PC-9 (cell line): ENCODE results near the gene VOPP1. TPM values are rescaled to one million over a fixed set of nuclear protein-coding genes. Genes with fewer than 3 reads are reported as not detected.

Experiments
- BruUV-seq: library from RNA; stranded (reverse); fragments of 400-500 nt; replicated peaks from 2 replicates; lab custom pipeline; 2021; lab: Mats Ljungman, UMichigan
- CTCF ChIA-PET: fragments of 300-600 bp; sonication (Branson Sonifier 250); formaldehyde crosslinking; loops from one replicate; lab custom pipeline; 2022; ENCODE audit warnings: antibody characterized with exemption; lab: Charles Lee
- POLR2A ChIA-PET: fragments of 300-600 bp; sonication (Branson Sonifier 250); formaldehyde crosslinking; loops from one replicate; lab custom pipeline; 2022; ENCODE audit warnings: antibody characterized with exemption; ENCODE audit not compliant: unreplicated experiment; lab: Charles Lee
- DNase-seq, 2 experiments: peaks; one replicate each; pipeline versions ENCODE4 v3.0.0 to v3.0.0-alpha.2; 2015 to 2022; ENCODE audit warnings: mixed read lengths in 1 of 2
- H2AFZ ChIP-seq: fragments of 200-600 bp; sonication (generic); 2 replicates; pipeline ENCODE4 v1.8.1; 2017; ENCODE audit warnings: antibody characterized with exemption
- H3F3A ChIP-seq: fragments of 200-600 bp; sonication (generic); 2 replicates; pipeline ENCODE4 v1.8.1; 2017; ENCODE audit warnings: antibody characterized with exemption, mild to moderate bottlenecking, low read depth; ENCODE audit not compliant: insufficient read depth
- H3K27ac ChIP-seq: fragments of 200-600 bp; sonication (generic); 2 replicates; pipeline ENCODE4 v1.6.1; 2016; ENCODE audit warnings: mixed run types
- H3K27me3 ChIP-seq: fragments of 200-600 bp; sonication (generic); 2 replicates; pipeline ENCODE4 v1.6.1; 2016; ENCODE audit warnings: low read depth, mixed run types; ENCODE audit not compliant: insufficient read depth
- H3K36me3 ChIP-seq: fragments of 200-600 bp; sonication (generic); 2 replicates; pipeline ENCODE4 v1.6.1; 2016; ENCODE audit warnings: low read depth, mixed run types
- H3K4me1 ChIP-seq: fragments of 200-600 bp; sonication (generic); replicated peaks from 2 replicates; pipeline ENCODE4 v1.6.1; 2016; ENCODE audit warnings: mixed run types; ENCODE audit not compliant: insufficient read depth
- H3K4me2 ChIP-seq: fragments of 200-600 bp; sonication (generic); 2 replicates; pipeline ENCODE4 v1.6.1; 2017; ENCODE audit warnings: mixed run types
- H3K4me3 ChIP-seq: fragments of 200-600 bp; sonication (generic); 2 replicates; pipeline ENCODE4 v1.6.1; 2016; ENCODE audit warnings: mixed run types
- H3K79me2 ChIP-seq: fragments of 200-600 bp; sonication (generic); 2 replicates; pipeline ENCODE4 v1.6.1; 2017; ENCODE audit warnings: low read depth, mixed run types
- H3K9me2 ChIP-seq: fragments of 200-600 bp; sonication (generic); 2 replicates; pipeline ENCODE4 v1.8.1; 2017; ENCODE audit warnings: mild to moderate bottlenecking; ENCODE audit not compliant: insufficient read depth
- H3K9me3 ChIP-seq: fragments of 200-600 bp; sonication (generic); 2 replicates; pipeline ENCODE4 v1.8.1; 2016; ENCODE audit warnings: low read depth; ENCODE audit not compliant: insufficient read depth
- H4K20me1 ChIP-seq: fragments of 200-600 bp; sonication (generic); 2 replicates; pipeline ENCODE4 v1.8.1; 2017; ENCODE audit not compliant: insufficient read depth
- EZH2 ChIP-seq: fragments of 200-600 bp; sonication (generic); IDR thresholded peaks from 2 replicates; pipeline ENCODE4 v1.8.0; 2017; ENCODE audit warnings: antibody characterized with exemption, low read depth
- intact Hi-C: fragments of 100-400 bp; cut with micrococcal nuclease; formaldehyde crosslinking; loops from one replicate; pipeline ENCODE4 v1.10.0; 2022; ENCODE audit not compliant: unreplicated experiment
- total RNA-seq: library from RNA; stranded (reverse); gene quantifications from 2 replicates; pipeline ENCODE4 v1.2.3, GENCODE V29; 2021
- TF ChIP-seq, protein P1 (sequence below): fragments of 200-600 bp; sonication (generic); conservative IDR thresholded peaks from 2 replicates; pipeline ENCODE4 v1.6.1; 2017; ENCODE audit warnings: mixed run types, antibody characterized with exemption, mild to moderate bottlenecking, moderate library complexity

VOPP1 gene
- total RNA-seq, 1 experiment from 2014 or later: 207 TPM

DNA sequence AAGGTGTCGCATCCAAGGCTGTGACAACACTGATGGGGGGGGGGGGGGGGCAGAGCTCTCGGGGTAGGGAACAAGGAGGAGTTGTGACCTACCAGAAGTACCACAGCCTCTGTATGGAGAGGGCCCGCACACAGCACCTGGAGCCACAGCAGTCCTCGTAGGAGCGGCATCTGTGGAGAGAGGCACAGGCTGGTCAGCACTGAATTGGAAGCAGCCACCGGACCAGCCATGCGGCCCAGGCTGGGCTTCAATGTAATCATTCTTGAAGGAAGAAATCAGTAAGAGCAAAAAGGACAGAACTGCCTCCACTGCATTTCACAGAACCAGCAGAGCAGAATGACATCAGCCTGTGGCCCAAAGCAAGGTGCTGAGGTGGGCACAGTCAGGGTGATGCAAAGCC lies 74.8 kb downstream of the VOPP1 start:
- Histone ChIP-seq H3K9me3 (no peaks in the 10 kb centered on the region), H3K27me3 (no peaks in the 10 kb centered on the region), H3K27ac (no peak overlapping the region), H4K20me1 (peaks cover 33% of the 10 kb centered on the region), H3K36me3 (peaks cover 19% of the 10 kb centered on the region), H2AFZ (no peak overlapping the region), H3K79me2 (peaks cover 32% of the 10 kb centered on the region; the same call in 1 of the 2 replicates), H3K4me1 (no peaks in the 10 kb centered on the region), H3K9me2 (no peaks in the 10 kb centered on the region), H3K4me2 (no peak overlapping the region), H3K4me3 (no peak overlapping the region), H3F3A (no peaks in the 10 kb centered on the region)
- ChIA-PET POLR2A (no interaction called here), CTCF (no interaction called here)
- intact Hi-C loops: no loop called here
- no TSS peak for BruUV-seq
- no peak for DNase-seq
- TF ChIP-seq, protein P1, sequence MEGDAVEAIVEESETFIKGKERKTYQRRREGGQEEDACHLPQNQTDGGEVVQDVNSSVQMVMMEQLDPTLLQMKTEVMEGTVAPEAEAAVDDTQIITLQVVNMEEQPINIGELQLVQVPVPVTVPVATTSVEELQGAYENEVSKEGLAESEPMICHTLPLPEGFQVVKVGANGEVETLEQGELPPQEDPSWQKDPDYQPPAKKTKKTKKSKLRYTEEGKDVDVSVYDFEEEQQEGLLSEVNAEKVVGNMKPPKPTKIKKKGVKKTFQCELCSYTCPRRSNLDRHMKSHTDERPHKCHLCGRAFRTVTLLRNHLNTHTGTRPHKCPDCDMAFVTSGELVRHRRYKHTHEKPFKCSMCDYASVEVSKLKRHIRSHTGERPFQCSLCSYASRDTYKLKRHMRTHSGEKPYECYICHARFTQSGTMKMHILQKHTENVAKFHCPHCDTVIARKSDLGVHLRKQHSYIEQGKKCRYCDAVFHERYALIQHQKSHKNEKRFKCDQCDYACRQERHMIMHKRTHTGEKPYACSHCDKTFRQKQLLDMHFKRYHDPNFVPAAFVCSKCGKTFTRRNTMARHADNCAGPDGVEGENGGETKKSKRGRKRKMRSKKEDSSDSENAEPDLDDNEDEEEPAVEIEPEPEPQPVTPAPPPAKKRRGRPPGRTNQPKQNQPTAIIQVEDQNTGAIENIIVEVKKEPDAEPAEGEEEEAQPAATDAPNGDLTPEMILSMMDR: no peak
- TF ChIP-seq EZH2: no peak

DNA sequence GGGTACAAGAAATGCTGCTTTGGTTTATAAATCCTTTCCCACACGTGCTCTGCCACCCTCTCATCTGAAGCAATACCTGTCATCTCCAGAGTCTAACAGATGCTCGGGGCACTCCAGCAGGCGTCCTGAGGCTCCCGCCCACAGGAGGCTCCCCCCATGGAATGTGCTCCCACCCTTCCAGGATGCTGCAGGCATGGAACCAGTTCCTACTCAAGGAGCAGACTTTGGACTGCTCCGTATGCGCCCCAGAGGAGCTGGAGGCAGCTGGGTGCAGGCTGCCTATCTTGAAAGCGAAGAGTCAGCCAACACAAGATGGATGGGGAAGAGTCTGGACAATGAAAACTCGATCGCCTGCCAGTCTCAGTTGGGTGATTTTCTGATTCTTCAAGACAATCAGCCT lies 75.4 kb downstream of the VOPP1 start:
- Histone ChIP-seq H3K4me1 (no peaks in the 10 kb centered on the region), H4K20me1 (peaks cover 30% of the 10 kb centered on the region), H3K36me3 (peaks cover 24% of the 10 kb centered on the region), H3K9me3 (no peaks in the 10 kb centered on the region), H2AFZ (no peak overlapping the region), H3K27me3 (no peaks in the 10 kb centered on the region), H3K4me3 (no peak overlapping the region), H3K27ac (no peak overlapping the region), H3F3A (no peaks in the 10 kb centered on the region), H3K4me2 (no peak overlapping the region), H3K79me2 (peaks cover 26% of the 10 kb centered on the region; the same call in 1 of the 2 replicates), H3K9me2 (no peaks in the 10 kb centered on the region)
- intact Hi-C loops: no loop called here
- POLR2A ChIA-PET: no interaction called here
- no peak for TF ChIP-seq EZH2
- TF ChIP-seq, protein P1: no peak
- BruUV-seq: no TSS peak
- no peak for DNase-seq
- CTCF ChIA-PET: no interaction called here

DNA sequence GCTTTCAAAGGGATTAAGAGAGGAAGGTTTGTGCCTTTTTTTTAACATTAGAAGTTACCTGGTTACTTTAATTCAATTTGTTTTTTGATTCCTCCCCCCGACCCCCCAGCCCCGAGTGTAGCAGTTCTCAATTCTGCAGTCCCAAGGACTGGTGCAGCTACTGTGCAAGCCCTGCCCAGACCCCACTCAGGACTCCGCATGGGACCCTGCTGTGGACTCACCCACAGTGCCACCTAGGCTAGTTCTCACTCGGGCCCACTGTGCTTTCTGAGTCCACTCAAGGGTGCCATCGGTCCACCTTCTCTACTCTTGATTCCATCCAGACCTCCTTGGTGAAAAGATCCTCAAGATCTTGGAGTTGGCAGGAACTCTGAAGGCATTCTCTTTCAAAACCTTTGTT lies 77.4 kb downstream of the VOPP1 start:
- H3K9me2 ChIP-seq: no peaks in the 10 kb centered on the region
- peaks cover 6% of the 10 kb centered on the region; the same call in 1 of the 2 replicates for H3K79me2 ChIP-seq
- no peak overlapping the region for H2AFZ ChIP-seq
- no peak overlapping the region for H3K4me2 ChIP-seq
- H3K27ac ChIP-seq: no peak overlapping the region
- no peak overlapping the region for H3K4me3 ChIP-seq
- no peaks in the 10 kb centered on the region for H3K4me1 ChIP-seq
- peaks cover 13% of the 10 kb centered on the region for H4K20me1 ChIP-seq
- POLR2A ChIA-PET: interaction anchor here (0.6 to 0.7 kb wide), 2 partner anchors 51 to 52 kb away, joined by 6 to 8 read pairs; no protein-coding TSS in a partner anchor
- no peak for DNase-seq
- intact Hi-C loops: no loop called here
- H3K36me3 ChIP-seq: peaks cover 31% of the 10 kb centered on the region
- H3K9me3 ChIP-seq: no peaks in the 10 kb centered on the region
- H3F3A ChIP-seq: no peaks in the 10 kb centered on the region
- no peaks in the 10 kb centered on the region for H3K27me3 ChIP-seq
- CTCF ChIA-PET: interaction anchor here (0.6 kb wide), 1 partner anchor 80 kb away, joined by 7 read pairs; no protein-coding TSS in a partner anchor
- BruUV-seq: no TSS peak
- TF ChIP-seq, protein P1: no peak
- no peak for TF ChIP-seq EZH2
